HepG2 (cell line): Measurements from ENCODE around the gene DHX8. TPM values are rescaled to one million over a fixed set of nuclear protein-coding genes. Genes with fewer than 3 reads are reported as not detected.

Experiments used
- ATM ChIP-seq: fragments of 450-650 bp; IDR thresholded peaks from 2 replicates; pipeline ENCODE4 v1.7.1; 2017; ENCODE audit warnings: mild to moderate bottlenecking, borderline replicate concordance
- BCL6 ChIP-seq: IDR thresholded peaks from 2 replicates; pipeline ENCODE4 v1.6.1; 2016; ENCODE audit warnings: missing genetic modification reagents, missing compliant biosample characterization
- CENPX ChIP-seq: sonication (generic); formaldehyde crosslinking; IDR thresholded peaks from 2 replicates; pipeline ENCODE4 v1.9.0; 2021; ENCODE audit warnings: mild to moderate bottlenecking, missing genetic modification reagents, moderate library complexity
- CERS6 ChIP-seq: sonication (generic); formaldehyde crosslinking; IDR thresholded peaks from 2 replicates; pipeline ENCODE4 v1.5.0; 2020; ENCODE audit warnings: missing genetic modification reagents
- CREM ChIP-seq, 2 experiments: sonication (generic) in 1 of 2; formaldehyde crosslinking in 1 of 2; IDR thresholded peaks; 2 replicates each; pipeline versions ENCODE4 v1.4.0 to v1.6.1; 2016 to 2020; ENCODE audit warnings: antibody characterized with exemption in 1 of 2, mild to moderate bottlenecking in 1 of 2, missing genetic modification reagents in 1 of 2
- HNRNPLL ChIP-seq: fragments of 200-400 bp; formaldehyde crosslinking; IDR thresholded peaks from 2 replicates; pipeline ENCODE4 v1.6.1; 2017; ENCODE audit warnings: mild to moderate bottlenecking, low read depth, low read length; ENCODE audit not compliant: poor library complexity, severe bottlenecking
- KDM6A ChIP-seq: IDR thresholded peaks from 2 replicates; pipeline ENCODE4 v1.6.1; 2016; ENCODE audit warnings: low read depth
- KMT2A ChIP-seq: sonication (generic); formaldehyde crosslinking; IDR thresholded peaks from 2 replicates; pipeline ENCODE4 v1.4.0; 2020; ENCODE audit warnings: missing genetic modification reagents
- MTF1 ChIP-seq: sonication (generic); formaldehyde crosslinking; IDR thresholded peaks from 2 replicates; pipeline ENCODE4 v1.5.0; 2020; ENCODE audit warnings: missing genetic modification reagents
- NR1H2 ChIP-seq: sonication (generic); formaldehyde crosslinking; IDR thresholded peaks from 2 replicates; pipeline ENCODE4 v1.8.1; 2022; ENCODE audit warnings: low read depth, missing genetic modification reagents, borderline replicate concordance
- POGK ChIP-seq: sonication (generic); formaldehyde crosslinking; conservative IDR thresholded peaks from 2 replicates; pipeline ENCODE4 v1.8.0; 2022; ENCODE audit warnings: mild to moderate bottlenecking, moderate library complexity, missing genetic modification reagents
- SPEN ChIP-seq: sonication (generic); formaldehyde crosslinking; IDR thresholded peaks from 2 replicates; pipeline ENCODE4 v1.5.1; 2020; ENCODE audit warnings: low read depth, mild to moderate bottlenecking, missing genetic modification reagents
- ZBTB40 ChIP-seq, 2 experiments: fragments of 450-650 bp in 1 of 2; sonication (generic) in 1 of 2; formaldehyde crosslinking in 1 of 2; IDR thresholded peaks; 2 replicates each; pipeline versions ENCODE4 v1.6.1 to v1.8.0; 2016 to 2022; ENCODE audit warnings: antibody characterized with exemption in 1 of 2, mild to moderate bottlenecking in 1 of 2, missing genetic modification reagents in 1 of 2
- ZNF331 ChIP-seq: sonication (generic); formaldehyde crosslinking; IDR thresholded peaks from 2 replicates; pipeline ENCODE4 v1.4.0; 2020; ENCODE audit warnings: missing genetic modification reagents
- ZNF547 ChIP-seq: sonication (generic); formaldehyde crosslinking; IDR thresholded peaks from 2 replicates; pipeline ENCODE4 v1.5.1; 2020; ENCODE audit warnings: mild to moderate bottlenecking, missing genetic modification reagents
- ZNF615 ChIP-seq: sonication (generic); formaldehyde crosslinking; IDR thresholded peaks from 2 replicates; pipeline ENCODE4 v1.5.0; 2020; ENCODE audit warnings: mild to moderate bottlenecking, missing genetic modification reagents, borderline replicate concordance
- ZNF660 ChIP-seq: sonication (generic); formaldehyde crosslinking; IDR thresholded peaks from 2 replicates; pipeline ENCODE4 v1.5.1; 2020; ENCODE audit warnings: mild to moderate bottlenecking, low read depth, missing genetic modification reagents, borderline replicate concordance
- ZSCAN29 ChIP-seq: sonication (generic); formaldehyde crosslinking; conservative IDR thresholded peaks from 2 replicates; pipeline ENCODE4 v1.4.0; 2020; ENCODE audit warnings: mild to moderate bottlenecking, missing genetic modification reagents
- polyA plus RNA-seq, 8 experiments: library from polyadenylated mRNA; depleted of rRNA in 3 of 8; stranded (reverse) in 7 of 8; unstranded in 1 of 8; fragments of >200 nt; fragmentation: Illumina TruSeq in 4 of 8; extraction: Trizol in 4 of 8; gene quantifications; 2 replicates each; pipeline versions ENCODE4 v1.2.1 to v1.2.3, GENCODE V29; 2011 to 2016; ENCODE audit warnings: low read depth in 4 of 8, missing spikeins in 1 of 8, mixed read lengths in 1 of 8; ENCODE audit not compliant: insufficient read depth in 1 of 8
- total RNA-seq, 5 experiments: library from RNA; depleted of rRNA; stranded (reverse); fragments of >200 nt; fragmentation: Illumina TruSeq; extraction: Trizol; gene quantifications; 2 replicates each; pipeline ENCODE4 v1.2.3, GENCODE V29; 2016; ENCODE audit warnings: low read depth in 1 of 5

Gene DHX8
- total and polyA plus RNA-seq, 2 of the 13 experiments (the other 11 are each of a cell fraction or from before 2014, with no cell fraction given) = 24.8 to 48.9 TPM

- TF ChIP-seq SPEN (CRISPR knock-in tag) (peak; percentile 85; the same call in 1 of the 2 replicates), KDM6A (CRISPR knock-in tag) (peak; percentile 89), POGK (CRISPR knock-in tag) (peak; percentile 95), ZNF331 (CRISPR knock-in tag) (peak; percentile 95), CREM (IDR thresholded peaks at IDR 0.05) (peak; percentile 91), CREM (CRISPR knock-in tag; IDR thresholded peaks at IDR 0.05) (no peak), CENPX (CRISPR knock-in tag) (no peak), ZNF547 (CRISPR knock-in tag) (peak; percentile 65), HNRNPLL (no peak), MTF1 (CRISPR knock-in tag) (no peak), ZNF615 (CRISPR knock-in tag) (no peak; the same call in 1 of the 2 replicates), NR1H2 (CRISPR knock-in tag) (no peak), ZNF660 (CRISPR knock-in tag) (no peak), ZSCAN29 (peak; percentile 96), ATM (no peak), KMT2A (CRISPR knock-in tag) (peak; percentile 66; the same call in 1 of the 2 replicates), ZBTB40 (IDR thresholded peaks at IDR 0.05) (no peak), ZBTB40 (CRISPR knock-in tag; IDR thresholded peaks at IDR 0.05) (peak; percentile 81; the same call in 1 of the 2 replicates), CERS6 (CRISPR knock-in tag) (no peak), BCL6 (peak; percentile 97)
Measured at GRCh38 chr17:43456661-43457361, 27.0 kb upstream of the DHX8 start (continued).
